Ascending aorta (tissue), 2 donors: Measurements from ENCODE around the gene RNU1-2. TPM values are rescaled to one million over a fixed set of nuclear protein-coding genes. Genes with fewer than 3 reads are reported as not detected.
"Not testable (repeated sequence)": the region's sequence is repeated elsewhere in the genome, so short reads cannot be mapped to it uniquely, and the experiment has no call there.

Source experiments
- DNase-seq, 2 donors: peaks; one replicate each; pipeline ENCODE4 v3.0.0-alpha.2; 2019; ENCODE audit warnings: low spot score in 2 of 2
- H3K27ac ChIP-seq, 2 donors: fragments of 200-600 bp; sonication (generic); one replicate each; pipeline ENCODE4 v1.5.1; 2016 to 2017; ENCODE audit warnings: mild to moderate bottlenecking in 1 of 2
- H3K27me3 ChIP-seq: fragments of 200-600 bp; sonication (generic); one replicate; pipeline ENCODE4 v1.5.1; 2017
- H3K36me3 ChIP-seq, 2 donors: fragments of 200-600 bp; sonication (generic); one replicate each; pipeline ENCODE4 v1.5.1; 2016
- H3K4me1 ChIP-seq, 2 donors: fragments of 200-600 bp; sonication (generic); one replicate each; pipeline ENCODE4 v1.5.1; 2016 to 2017; ENCODE audit warnings: mild to moderate bottlenecking in 1 of 2
- H3K4me3 ChIP-seq, 2 donors: fragments of 200-600 bp; sonication (generic); one replicate each; pipeline ENCODE4 v1.5.1; 2016 to 2017; ENCODE audit warnings: mild to moderate bottlenecking in 1 of 2
- H3K9me3 ChIP-seq, 2 donors: fragments of 200-600 bp; sonication (generic); one replicate each; pipeline ENCODE4 v1.5.1; 2016
- CTCF ChIP-seq, 3 experiments: fragments of 200-600 bp in 2 of 3; fragments of 450-650 bp in 1 of 3; sonication (generic) in 2 of 3; IDR thresholded peaks; one replicate each; pipeline ENCODE4 v1.5.1; 2016 to 2019; ENCODE audit warnings: antibody characterized with exemption in 3 of 3, mild to moderate bottlenecking in 1 of 3, moderate library complexity in 1 of 3
- intact Hi-C: fragments of 100-400 bp; cut with DNase I; formaldehyde crosslinking; loops from one replicate; pipeline ENCODE4 v1.15.1; 2023
- total RNA-seq: library from RNA; depleted of rRNA; stranded (reverse); fragments of >200 nt; gene quantifications from one replicate; pipeline ENCODE4 v1.1.0, GENCODE V29; 2016

Gene RNU1-2
- total RNA-seq, 1 donor from 2014 or later = under 0.01 TPM

- Histone ChIP-seq H3K4me3 (no peak overlapping the region), H3K27me3 (no peaks in the 10 kb centered on the region), H3K9me3 (peaks cover 0 to 12% of the 10 kb centered on the region in 2 donors), H3K4me1 (peaks cover 0 to 3% of the 10 kb centered on the region in 2 donors), H3K36me3 (no peaks in the 10 kb centered on the region), H3K27ac (no peak overlapping the region)
- peak in 1 of 2 donors; percentile 50 for DNase-seq
- no peak for TF ChIP-seq CTCF (IDR thresholded peaks at IDR 0.05)
- intact Hi-C loops = no loop called here
Observed at GRCh38 chr1:16906873-16907272, 11.1 kb downstream of the RNU1-2 start.

DNA sequence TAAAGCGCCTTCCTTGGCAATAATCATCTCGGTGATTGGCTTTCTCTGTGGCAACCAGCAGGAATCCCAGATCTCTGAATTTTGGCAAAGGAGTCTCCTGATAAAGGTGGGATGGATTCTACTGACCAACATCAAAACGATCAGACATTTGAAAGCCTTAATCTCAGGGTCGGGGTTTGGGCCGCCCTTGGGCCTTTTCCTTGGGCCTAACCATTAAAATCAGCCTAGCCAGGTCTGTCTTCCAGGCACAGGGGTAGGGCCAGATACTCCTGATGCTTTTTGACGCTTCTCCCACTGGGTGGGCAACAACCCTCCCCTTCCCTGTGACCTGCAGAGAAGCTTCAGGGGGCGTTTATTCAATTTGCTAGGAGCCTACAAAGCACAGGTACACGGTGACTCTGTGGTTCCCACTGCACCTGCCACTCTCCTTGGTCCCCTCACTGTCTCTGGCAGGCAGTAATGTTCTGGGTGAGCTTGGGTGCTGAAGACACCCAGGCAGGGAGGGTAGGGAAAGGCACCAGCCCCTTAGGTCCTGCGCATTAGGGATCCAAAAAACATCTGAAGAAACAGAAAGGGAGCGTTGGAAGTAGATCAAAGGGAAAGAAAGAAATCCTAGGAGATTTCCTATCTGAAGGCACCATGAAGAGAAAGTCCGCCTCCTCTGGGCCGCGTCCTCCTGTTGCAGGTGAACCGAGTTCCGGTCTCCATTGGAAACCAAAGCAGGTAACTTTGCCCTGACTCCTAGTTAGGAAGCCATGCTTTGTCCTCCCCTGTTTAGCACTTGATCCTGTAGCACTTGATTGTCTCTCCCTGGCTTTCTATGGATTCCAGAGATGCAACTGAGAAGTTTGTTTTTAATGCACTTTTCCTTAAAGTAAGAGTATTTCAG is 12.3 kb downstream of the RNU1-2 start:
- H3K4me3 ChIP-seq = no peak overlapping the region
- H3K27me3 ChIP-seq = no peaks in the 10 kb centered on the region
- H3K27ac ChIP-seq = no peak overlapping the region
- intact Hi-C loops = no loop called here
- peaks cover 0 to 6% of the 10 kb centered on the region in 2 donors for H3K4me1 ChIP-seq
- no peak for TF ChIP-seq CTCF (IDR thresholded peaks at IDR 0.05)
- H3K36me3 ChIP-seq = no peaks in the 10 kb centered on the region
- peak in 1 of 2 donors; percentile 56 for DNase-seq
- H3K9me3 ChIP-seq = peaks cover 0 to 12% of the 10 kb centered on the region in 2 donors

DNA sequence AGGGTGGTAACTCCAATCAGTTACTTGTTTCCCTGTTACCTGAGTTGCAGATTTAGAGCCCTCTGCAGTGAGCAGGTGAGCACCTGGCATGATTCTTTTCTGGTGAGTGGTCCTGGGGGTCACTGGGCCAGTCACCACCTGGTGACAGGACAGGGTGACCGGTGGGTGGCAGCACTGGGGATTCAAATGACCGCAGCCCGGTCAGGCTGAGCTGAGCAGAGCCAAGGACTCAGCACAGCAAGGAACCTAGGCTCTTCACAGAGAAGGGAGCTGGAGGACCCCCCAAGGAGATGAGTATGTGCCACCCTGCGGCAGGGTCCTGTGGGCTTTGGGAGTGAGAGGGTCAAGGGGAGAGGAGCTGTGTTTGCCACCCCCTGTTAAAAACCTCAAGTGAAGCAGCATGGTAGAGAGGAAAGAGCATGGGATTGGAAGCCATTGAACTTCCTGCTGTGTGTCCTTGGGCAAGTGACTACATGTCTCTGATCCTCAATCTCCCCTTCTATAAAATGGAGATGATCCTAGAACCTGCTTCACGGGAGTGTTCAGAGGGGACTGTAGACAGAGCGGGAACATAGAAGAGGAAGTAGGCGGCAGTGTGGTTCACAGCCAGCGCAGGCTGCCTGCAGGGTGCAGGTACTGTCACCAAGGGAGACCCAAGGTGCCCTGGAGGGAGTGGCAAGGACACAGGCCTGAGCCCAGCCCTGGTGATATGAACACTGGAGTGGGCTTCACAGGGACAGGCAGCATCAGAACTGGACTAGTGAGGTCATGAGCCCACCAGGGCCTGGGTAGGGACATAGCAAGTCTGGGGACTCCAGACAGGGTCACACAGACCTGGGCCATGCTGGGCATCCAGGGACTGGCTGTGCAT is 16.3 kb downstream of the RNU1-2 start:
- H3K27me3 ChIP-seq, H3K4me3 ChIP-seq, H3K27ac ChIP-seq, H3K9me3 ChIP-seq, H3K36me3 ChIP-seq, DNase-seq: not testable (repeated sequence)
- H3K4me1 ChIP-seq = peaks cover 0 to 20% of the 10 kb centered on the region in 2 donors
- intact Hi-C loops = loop anchor here (5.0 kb wide), 1 partner anchor 140 kb away; the partner anchor contains the start of gene SDHB

- not testable (repeated sequence) for H3K27ac ChIP-seq, H3K27me3 ChIP-seq, H3K36me3 ChIP-seq, DNase-seq, H3K4me3 ChIP-seq, H3K9me3 ChIP-seq
- H3K4me1 ChIP-seq = peaks cover 0 to 20% of the 10 kb centered on the region in 2 donors
- intact Hi-C loops = loop anchor here (1.0 to 5.0 kb wide), 2 partner anchors 7 to 140 kb away; partner anchors contain the start of gene SDHB
Observed at GRCh38 chr1:16912742-16913141, 17.0 kb downstream of the RNU1-2 start.

DNA sequence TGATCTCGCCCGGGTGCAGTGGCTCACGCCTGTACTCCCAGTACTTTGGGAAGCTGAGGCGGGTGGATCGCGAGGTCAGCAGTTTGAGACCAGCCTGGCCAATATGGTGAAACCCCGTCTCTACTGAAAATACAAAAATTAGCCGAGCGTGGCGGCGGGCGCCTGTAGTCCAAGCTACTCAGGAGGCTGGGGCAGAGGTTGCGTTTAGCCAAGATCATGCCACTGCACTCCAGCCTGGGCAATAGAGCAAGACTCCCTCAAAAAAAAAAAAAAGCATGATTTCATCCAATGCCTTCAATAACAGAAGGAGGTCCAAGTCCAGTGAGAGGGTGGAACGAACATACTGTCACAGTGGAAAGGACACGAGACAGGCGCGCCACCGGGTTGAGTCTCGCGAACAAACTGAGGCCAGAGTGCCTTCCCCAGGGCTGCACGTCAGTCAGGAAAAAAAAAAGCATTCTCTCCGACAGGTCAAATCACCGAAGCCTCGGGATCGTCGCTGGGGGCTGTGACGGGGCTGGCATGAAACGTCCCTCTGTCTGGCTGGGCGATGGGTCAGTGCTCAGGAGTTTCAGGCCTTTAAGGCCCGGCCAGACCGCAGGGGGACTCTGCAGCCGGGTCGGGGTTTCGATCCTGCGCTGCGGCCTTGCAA is 17.5 kb downstream of the RNU1-2 start:
- H3K4me1 ChIP-seq = peaks cover 0 to 20% of the 10 kb centered on the region in 2 donors
- DNase-seq = no peak
- H3K36me3 ChIP-seq = no peaks in the 10 kb centered on the region
- H3K4me3 ChIP-seq = peak overlapping the region; percentile 89 to 91
- intact Hi-C loops = loop anchor here (1.0 to 5.0 kb wide), 2 partner anchors 8 to 139 kb away; partner anchors contain the start of gene SDHB
- no peaks in the 10 kb centered on the region for H3K9me3 ChIP-seq
- TF ChIP-seq CTCF (IDR thresholded peaks at IDR 0.05) = peak in 1 of 3 experiments; percentile 19
- H3K27me3 ChIP-seq = no peaks in the 10 kb centered on the region
- peak overlapping the region; percentile 44 to 70 for H3K27ac ChIP-seq
